Activated T-helper 9 cell treated with anti-CD3 and anti-CD28 coated beads, Interleukin-2, amount 50 U/mL, for 16 hours (primary cell): ENCODE measurements around the gene CRPPA.
"Not testable (repeated sequence)": the region's sequence is repeated elsewhere in the genome, so short reads cannot be mapped to it uniquely, and the experiment has no call there.

ENCODE experiments used
- DNase-seq: peaks from one replicate; pipeline ENCODE4 v3.0.0-alpha.2; 2020; ENCODE audit warnings: low read depth

Gene CRPPA

DNA sequence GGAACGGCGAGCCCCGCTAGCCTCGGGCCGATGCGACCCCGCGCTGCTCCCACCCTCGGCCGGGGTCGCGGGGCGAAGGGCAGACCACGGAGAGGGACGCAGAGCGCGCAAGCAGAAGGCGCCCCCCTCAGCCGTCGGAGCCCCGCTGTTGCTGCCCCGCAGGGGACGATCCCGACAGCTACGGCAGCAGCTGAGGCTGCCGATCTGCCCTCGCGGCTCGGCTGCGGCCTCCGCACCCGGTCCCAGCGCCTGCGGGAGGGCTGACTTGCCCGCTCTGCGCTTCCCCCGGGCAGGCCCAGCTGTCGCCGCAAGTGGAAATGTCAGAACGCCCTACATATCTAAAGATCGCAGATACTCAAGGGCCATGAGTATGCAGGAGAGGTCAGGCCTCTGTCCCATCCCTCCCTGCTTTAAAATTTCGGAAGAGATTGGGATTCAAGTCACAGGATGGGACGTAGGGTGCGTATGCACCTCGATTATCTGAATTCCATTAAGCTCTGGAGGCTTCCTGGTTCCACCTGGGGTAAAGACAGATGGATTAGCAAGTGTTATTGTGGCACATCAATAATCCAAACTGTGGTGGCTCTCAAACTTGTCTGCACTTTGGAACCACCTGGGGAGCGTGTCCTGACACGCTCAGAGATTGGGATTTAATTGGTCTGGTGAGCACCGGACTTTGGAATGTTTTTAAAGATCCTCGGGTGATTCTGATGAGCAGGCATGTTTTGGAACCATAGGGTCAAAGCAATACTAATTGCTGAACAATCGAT, at the start of gene CRPPA:
Gene CRPPA, minus strand, starts transcription at position 206 of the 770 bp plus-strand sequence. CDS start 216 bp downstream, outside the sequence.
- peak; percentile 11 for DNase-seq

DNA sequence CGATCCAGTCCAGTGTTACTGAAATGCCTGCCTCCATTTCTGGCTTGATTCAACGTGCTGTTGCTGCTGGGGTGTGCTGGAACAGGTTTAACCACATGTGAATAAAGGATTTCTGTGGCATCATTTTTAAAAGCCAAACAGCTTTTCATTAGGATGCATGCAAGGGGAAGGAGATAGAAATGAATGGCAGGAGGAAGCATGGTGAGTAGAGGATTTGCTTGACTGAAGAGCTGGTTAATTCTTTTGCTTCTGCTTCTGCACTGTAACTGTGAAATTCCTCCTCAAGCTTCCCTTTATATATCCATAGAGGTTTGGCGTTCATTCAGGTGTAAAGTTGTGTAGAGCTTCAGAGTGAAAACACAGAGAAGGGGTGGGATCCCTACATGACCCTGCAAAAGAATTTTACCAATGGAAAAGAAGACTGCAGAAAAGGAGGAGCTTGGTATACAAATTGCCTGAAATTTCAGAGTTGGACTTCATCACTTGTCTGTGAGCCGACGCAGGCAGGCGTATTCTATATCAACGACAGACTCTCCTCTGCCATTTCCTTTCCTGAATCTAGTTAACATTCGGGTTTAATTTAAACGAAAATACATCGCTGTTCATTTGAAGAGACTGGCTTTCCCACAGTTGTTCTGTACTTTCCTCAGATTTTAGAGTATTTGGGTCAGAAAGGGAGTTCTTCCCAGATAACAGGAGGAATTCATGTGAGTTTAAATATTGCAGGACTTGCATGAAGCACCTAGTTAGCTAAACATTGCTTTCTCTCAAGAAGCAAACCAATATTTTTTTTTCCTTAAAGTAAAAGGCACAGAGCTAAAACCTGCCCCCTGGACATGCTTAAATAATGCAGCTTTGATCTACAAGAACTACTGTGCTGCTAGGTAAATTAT, 44.4 kb upstream of the CRPPA start, which contains the start of gene SOSTDC1:
Gene SOSTDC1, minus strand, starts transcription at position 270 of the 893 bp plus-strand sequence. Its CDS starts 70 bp downstream, at position 200.
- DNase-seq = no peak

DNA sequence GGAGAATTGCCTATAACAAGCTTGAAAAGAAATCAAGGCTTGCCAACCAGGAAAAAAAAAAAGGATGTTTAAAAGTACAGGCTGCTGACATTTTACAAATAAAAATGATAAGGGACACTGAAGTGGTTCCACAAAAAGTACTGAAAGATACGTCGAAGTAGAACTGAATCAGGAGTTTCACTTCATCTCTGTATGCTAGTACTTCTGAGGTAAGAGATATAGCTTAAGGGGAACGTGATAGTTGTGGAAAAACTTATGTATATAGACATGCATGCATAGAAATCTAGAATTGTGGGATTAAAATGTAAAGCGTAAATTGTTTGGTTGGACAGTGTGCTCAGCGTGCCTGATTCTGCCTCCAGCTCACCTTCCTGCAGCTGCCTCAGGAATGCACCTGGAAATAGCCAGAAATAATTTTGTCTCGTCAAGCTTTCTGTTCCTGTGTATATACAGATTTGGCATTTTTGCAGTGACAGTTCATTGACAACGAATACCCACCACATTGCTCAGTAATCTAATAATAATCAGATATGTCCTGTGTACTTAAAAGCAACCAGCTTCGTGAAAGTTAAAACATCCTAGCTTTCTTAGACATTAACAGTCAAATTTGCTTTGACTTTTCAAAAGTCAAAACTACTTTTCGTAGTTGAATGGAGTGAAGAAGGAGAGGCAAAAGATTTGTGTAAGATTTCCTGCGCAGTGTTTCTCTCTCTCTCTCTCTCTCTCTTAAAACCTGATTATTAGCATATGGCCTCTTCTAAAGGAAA, 42.8 kb upstream of the CRPPA start:
- DNase-seq = no peak

DNA sequence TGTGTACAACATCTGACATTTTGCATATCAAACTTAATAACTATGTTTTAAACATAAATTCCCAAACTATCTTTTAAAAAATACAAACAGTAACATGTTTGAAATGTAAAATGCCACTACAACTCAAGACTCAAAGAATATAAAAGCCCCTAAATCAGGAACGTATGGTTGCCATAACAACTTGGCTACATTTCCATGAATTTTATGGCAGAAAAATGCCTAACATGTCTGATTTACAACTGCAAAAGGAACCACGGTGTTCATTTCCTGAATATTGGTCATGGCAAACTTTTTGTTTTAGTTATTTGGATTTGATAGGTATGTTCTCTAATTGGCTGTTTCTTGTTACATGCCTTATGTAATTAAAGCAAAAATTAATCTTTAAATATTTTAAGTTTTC, 42.2 kb upstream of the CRPPA start:
- no peak for DNase-seq

DNA sequence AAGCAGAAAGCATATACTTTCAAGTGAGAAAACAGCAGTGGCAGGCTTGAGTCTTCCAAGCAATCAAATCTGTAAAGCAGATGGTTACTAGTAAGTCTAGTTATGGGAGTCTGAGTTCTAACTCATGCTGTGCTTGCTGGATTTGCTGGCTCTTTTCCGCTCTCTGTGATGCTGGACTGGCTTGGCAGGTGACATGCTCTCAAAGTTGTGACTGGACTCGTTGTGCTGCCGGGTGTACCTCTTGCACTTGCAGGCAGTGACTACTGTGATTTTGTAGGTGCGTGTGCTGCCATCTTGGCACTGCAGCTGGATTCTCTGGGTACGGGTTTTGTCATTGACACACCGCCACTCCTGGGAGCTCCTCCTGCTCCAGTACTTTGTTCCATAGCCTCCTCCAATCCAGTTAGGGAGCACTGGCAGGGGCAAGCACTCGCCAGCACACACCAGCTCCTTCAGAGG, 41.1 kb upstream of the CRPPA start:
- DNase-seq = no peak

DNA sequence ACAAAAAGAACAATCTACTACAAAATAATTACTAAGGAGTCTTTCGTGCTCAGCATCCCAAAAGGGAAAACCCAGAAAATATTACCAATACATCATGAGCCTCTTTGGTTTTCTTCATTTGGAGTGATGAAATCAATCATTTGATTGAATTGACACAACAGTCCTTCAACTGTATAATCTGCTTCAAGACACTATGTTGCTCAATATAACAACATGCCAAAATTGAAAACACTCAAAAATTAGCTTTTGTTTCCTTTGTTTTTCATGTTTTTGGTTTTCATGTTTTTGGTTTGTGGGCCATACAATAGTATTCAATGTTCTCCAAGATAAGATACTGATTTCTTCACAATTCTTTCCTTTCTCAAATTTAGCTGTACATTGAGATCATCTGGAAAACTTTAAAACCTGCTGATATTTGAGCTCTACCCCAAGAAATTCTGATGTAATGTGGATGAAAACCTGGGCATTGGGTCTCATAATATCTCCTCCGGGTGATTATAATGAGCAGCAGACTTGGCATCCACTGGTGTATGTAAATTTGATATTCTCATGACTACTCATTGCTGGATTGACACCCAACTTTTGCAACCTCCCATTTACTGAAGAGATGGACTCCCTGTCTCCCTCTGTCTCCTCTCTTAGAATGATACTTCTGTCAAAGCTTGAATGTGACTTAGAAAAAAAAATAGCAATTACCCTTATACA, 39.6 kb upstream of the CRPPA start:
- no peak for DNase-seq

DNA sequence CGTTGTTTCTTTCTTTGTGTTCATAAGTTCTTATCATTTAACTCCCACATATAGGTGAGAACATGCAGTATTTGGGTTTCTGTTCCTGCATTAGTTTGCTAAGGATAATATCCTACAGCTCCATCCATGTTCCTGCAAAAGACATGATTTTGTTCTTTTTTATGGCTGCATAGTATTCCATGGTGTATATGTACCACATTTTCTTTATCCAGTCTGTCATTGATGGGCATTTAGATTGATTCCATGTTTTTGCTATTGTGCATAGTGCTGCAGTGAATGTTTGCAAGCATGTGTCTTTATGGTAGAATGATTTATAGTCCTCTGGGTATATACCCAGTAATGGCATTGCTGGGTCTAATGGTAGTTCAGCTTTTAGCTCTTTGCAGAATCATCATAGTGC, 35.0 kb upstream of the CRPPA start:
- not testable (repeated sequence) for DNase-seq

DNA sequence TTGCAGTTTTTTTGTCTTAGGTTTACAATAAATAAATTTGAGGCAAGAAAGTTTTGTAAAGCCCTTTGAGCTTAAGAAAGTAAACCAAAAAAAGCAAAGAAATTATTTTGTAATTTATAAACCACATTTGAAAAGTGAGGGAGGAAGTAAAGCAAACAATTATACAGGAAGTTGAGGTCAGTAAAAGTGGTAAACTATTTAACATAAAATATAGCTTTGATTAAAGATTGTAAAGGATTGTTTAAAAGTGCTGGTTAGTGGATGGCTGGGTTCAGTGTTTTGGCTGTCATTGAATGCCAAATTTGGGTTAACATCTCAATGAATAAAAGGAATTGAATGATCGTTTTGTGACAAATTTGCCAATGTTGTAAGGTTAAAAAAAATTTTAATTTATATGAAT, 34.3 kb upstream of the CRPPA start:
- no peak for DNase-seq

DNA sequence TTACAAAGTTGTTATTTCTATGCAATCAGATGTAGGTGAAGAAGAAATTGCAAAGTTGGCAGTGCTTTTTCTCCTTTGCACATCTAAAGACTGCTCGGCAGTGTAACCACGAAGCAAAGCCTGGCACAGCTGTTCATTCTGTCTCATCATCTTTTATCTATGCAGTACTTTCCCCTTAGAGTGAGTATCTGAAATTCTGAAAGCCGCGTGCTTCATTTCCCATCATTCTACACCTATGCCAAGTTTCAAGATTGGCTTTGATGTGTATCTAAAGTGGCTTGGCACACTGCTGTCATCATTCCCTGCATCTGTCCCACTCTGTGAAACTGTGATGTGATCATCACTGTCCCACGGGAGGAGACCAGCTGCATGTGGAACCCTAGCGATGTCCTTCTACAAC, 29.0 kb upstream of the CRPPA start:
- DNase-seq = no peak

DNA sequence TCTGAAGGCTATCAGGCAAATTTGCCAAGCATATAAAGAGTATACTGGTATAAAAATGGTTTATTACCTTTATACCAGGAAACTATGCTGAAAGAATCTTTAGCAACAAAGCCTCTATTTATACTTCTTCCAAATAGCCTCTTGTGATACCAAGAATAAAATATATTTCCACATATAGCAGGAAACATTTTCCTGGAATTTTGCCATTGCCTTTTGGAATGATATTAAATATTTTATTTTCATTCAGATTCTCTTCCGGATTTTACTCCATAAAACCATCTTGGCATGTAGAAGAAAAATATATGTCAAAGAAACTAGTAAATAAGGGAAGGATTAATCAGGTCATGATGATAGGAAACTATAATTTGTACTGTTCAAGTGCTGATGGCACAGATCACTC, 26.5 kb upstream of the CRPPA start:
- no peak for DNase-seq

DNA sequence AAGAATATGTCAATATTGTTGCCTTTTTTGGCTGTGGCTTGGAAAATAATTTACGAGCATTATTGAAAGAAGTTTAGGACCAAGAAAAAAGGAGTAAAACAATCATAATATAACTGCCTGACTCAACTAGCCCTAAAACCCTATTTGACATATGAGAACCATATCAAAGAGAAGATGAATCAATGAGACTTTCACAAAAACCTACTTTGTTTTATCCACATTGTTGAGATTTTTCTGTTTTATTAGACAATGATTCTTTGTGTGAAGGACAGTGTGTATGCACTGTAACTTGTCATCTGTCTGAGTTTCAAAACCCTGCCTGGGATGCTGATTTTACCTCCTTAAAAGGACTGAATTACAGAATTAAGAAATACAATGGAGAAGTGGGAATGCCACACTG, 25.2 kb upstream of the CRPPA start:
- no peak for DNase-seq

DNA sequence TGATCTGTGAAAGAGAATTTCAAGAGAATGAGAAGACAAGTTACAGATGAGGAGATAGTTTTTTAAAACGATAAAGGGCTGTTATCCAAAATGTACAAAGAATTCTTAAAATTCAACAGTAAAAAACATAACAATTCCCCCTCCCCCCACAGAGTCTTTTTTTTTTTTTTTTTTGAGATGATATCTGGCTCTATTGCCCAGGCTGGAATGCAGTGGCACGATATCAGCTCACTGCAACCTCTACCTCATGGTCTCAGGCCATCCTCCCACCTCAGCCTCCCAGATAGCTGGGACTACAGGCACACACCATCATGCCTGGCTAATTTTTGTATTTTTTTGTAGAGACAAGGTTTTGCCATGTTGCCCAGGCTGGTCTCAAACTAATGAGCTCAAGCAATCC, 22.5 kb upstream of the CRPPA start:
- not testable (repeated sequence) for DNase-seq

DNA sequence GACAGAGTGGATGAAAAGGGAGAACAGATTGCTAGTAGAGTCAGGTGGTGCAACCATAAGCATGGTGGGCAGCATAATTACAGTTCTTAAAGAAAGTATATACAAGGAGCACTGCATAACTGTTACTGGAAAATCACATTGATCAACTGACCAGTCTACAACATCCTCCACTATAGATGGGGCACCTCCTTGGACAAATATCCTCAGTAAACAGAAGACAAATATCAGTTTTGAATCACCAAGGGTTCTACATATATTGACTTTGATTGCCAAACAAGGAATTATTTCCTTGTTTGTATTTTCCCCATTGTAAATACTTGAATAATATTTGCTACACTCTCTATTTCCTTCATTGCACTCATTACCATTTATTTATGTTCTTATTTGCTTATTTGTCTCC, 17.6 kb upstream of the CRPPA start:
- no peak for DNase-seq

DNA sequence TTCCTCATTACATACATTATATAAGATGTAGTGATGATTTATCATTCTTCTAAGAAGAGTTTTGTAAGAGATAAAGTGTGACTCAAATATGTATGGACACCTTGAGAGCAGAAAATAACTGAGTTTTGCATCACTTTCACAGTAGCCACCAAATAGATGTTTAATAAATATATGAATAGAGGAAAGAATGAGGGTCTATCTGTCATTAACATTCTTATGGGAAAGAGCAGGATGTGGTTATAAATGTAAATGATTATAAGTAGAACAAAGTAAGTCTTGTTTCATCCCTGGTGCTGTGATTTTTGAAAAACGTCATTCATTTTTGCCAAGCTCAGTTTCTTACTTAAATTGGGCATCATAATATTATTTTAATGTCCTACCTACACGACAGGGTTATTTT, 15.0 kb upstream of the CRPPA start:
- no peak for DNase-seq

DNA sequence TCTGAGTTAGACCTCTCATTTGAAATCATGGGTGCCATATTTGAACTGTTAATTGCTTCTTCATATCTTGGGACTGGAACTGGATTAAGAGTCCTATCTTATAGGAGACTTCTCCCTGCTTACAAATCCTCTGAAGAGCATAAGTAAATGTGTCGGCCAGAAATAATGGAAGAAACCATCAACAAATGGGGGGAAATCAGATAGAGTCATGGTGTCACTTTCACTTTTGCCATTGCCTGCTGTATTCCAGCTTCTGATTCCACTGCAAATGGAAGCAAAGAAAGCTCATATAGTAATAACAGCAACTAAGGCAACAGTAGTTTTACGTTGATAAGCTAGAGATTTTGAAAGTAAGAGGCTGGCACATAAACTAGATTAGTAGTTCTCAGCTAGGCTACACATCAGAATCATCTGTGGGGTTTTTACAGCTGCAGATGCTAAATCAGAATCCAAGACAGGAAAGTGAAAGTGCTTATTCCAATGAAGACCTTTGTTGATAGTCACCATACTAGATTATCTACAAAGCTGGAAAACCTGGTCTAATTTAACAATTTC, 12.3 kb upstream of the CRPPA start:
- DNase-seq = no peak

DNA sequence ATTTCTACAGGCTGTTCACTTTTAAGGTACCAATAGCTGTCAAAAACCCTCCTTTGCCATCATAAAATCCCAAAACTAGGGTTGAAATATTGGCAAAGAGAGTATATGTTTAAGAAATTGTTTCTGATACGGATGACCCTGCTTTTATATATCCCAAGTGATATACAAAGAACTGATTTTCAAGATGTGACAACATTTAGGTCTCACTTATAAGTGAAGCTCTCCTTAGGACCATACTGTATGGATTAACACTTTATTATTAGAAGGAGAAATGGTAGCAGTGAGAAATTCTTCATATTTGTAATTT, 11.0 kb upstream of the CRPPA start:
- no peak for DNase-seq

DNA sequence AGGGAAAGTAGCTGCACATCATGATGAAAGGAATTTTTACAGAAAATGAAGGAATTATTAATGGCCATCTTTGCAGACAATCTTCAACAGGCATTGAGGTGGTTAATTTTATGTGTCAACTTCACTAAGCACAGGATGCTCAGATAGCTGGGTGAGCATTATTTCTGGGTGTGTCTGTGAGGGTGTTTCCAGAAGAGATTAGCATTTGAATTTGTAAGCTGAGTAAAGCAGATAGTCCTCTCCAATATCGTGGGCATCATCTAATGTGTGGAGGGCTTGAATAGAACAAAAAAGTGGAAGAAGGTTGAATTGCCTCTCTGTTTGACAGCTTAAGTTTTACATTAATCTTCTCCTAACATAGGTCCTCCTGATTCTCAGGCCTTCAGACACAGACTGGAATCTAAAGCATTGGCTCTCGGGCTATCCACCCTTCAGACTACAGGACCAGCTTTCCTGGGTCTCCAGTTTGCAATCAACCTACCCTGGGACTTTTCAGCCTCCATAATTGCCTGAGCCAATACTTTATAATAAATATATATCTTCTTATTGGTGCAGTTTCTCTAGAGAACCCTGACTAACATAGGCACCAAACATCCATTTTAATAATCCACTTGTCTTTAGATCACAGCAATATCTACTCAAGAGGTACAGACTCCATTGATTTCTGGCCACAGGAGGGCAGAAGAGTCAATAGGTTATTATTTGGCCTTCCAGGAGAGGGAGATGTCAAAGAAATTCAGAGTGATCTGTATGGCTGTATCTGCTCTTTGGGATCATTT, 10.5 kb upstream of the CRPPA start:
- DNase-seq = no peak

DNA sequence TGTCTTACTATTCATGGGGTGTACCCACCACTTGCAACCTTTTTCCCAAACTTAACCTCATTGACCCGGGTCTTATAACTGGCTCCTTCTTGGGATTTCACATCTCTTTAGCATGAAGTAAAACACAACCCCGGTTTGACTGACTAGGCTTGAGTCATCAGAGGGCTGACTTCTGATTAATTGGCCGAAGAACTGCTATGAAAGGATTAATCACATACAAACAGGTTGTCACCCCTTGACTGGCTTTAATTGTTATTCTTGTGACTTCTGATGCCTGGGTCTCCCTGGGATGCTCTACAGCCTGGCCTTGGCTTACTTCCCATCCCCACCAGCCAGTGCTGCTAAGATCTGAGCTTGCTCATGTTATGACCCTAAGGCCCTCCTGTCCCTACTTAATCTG, 8.8 kb upstream of the CRPPA start:
- no peak for DNase-seq

DNA sequence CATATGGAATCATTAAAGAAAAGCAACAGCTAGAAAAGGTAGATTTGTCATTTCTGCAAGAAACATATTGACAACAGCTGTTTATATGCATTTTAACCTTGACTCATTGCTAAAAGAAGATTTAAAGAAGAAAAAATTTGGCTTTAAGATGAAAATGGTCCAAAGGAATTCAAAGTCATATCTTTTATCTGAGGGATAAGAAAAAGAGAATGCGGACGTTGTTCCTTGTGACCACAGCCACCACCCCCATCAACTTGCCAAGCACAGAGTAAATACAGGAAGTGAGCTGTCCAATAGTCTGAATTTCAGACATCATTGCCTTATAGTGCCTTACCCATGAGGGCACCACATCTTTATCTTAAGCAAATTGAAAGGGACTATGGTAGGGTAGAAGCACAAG, 7.3 kb upstream of the CRPPA start:
- no peak for DNase-seq

DNA sequence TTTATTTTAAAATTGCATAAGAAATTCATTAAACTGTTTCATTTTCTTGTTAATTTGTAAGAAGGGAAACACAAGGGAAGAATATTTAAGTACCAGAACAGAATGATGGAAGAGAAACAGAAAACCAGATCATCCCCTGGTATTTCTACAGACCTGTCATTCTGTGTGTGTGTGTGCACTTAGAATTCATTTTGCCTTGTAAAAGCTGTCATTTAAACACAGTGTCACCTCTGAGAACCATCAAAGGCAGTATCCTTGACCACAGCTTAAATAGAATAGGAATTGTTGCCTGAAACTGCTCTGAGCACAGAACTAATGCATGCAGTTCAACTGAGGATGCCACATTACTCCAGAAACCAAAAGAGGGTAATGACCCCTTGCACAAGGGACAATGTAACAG, 6.8 kb upstream of the CRPPA start:
- no peak for DNase-seq

DNA sequence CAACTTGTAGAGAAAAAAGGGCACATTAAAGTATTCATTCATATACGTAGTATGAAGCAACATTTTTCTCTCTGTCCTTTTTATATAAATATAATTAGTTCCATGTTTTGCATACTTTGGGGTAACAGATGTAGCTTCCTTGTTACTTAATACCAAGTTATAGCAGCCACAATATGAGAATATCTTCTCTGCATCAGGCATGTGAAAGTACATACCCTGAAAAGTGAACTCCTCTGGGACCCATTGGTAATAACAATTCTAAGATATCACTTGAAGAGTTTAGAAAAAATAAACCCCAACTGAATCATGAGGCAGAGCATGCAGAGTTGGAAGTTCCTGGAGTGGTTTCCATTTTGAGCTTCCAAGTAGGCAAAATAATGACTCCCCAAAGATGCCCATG, 2.4 kb upstream of the CRPPA start:
- no peak for DNase-seq
